Right atrium auricular region (tissue), 2 donors: Measurements from ENCODE around the gene FANCE. TPM values are rescaled to one million over a fixed set of nuclear protein-coding genes. Genes with fewer than 3 reads are reported as not detected.

ENCODE experiments used
- DNase-seq: peaks from one replicate; pipeline ENCODE4 v3.0.0-alpha.2; 2019; ENCODE audit warnings: low spot score
- H3K27ac ChIP-seq, 2 donors: fragments of 200-600 bp; sonication (generic); 1 replicate in 1 of 2; 2 replicates in 1 of 2; pipeline ENCODE4 v1.5.1; 2016 to 2019
- H3K27me3 ChIP-seq, 2 donors: fragments of 200-600 bp; sonication (generic); one replicate each; pipeline versions ENCODE4 v1.5.1 to v1.6.0; 2017 to 2019
- H3K36me3 ChIP-seq: fragments of 200-600 bp; sonication (generic); one replicate; pipeline ENCODE4 v1.5.1; 2016
- H3K4me1 ChIP-seq, 2 donors: fragments of 200-600 bp; sonication (generic); one replicate each; pipeline versions ENCODE4 v1.5.1 to v1.6.0; 2017 to 2019
- H3K4me3 ChIP-seq, 2 donors: fragments of 200-600 bp; sonication (generic); 1 replicate in 1 of 2; 2 replicates in 1 of 2; pipeline ENCODE4 v1.5.1; 2017 to 2019; ENCODE audit warnings: mild to moderate bottlenecking in 1 of 2, moderate library complexity in 1 of 2
- H3K9me3 ChIP-seq, 2 donors: fragments of 200-600 bp; sonication (generic); one replicate each; pipeline ENCODE4 v1.5.1; 2019
- CTCF ChIP-seq, 2 donors: fragments of 200-600 bp; sonication (generic); IDR thresholded peaks; one replicate each; pipeline ENCODE4 v1.5.1; 2019; ENCODE audit warnings: antibody characterized with exemption in 2 of 2
- total RNA-seq, 2 donors: library from RNA; depleted of rRNA; stranded (reverse); fragments of >200 nt; gene quantifications; one replicate each; pipeline ENCODE4 v1.1.0, GENCODE V29; 2016

The FANCE gene
- total RNA-seq, 2 donors from 2014 or later = 3.4 to 3.5 TPM

GRCh38 chr6:35490821-35491557 is 38.9 kb downstream of the FANCE start:
- Histone ChIP-seq H3K36me3 (no peaks in the 10 kb centered on the region), H3K4me1 (peaks cover 0 to 94% of the 10 kb centered on the region in 2 donors), H3K9me3 (no peaks in the 10 kb centered on the region)

GRCh38 chr6:35491558-35492257 is 39.6 kb downstream of the FANCE start:
- DNase-seq = no peak
- H3K36me3 ChIP-seq = no peaks in the 10 kb centered on the region
- H3K4me3 ChIP-seq = no peak overlapping the region
- peaks cover 0 to 87% of the 10 kb centered on the region in 2 donors for H3K4me1 ChIP-seq
- H3K27me3 ChIP-seq = no peaks in the 10 kb centered on the region
- H3K9me3 ChIP-seq = no peaks in the 10 kb centered on the region
- H3K27ac ChIP-seq = peak overlapping the region; percentile 83 to 89
- no peak for TF ChIP-seq CTCF (IDR thresholded peaks at IDR 0.05)

More at GRCh38 chr6:35490821-35491557, 38.9 kb downstream of the FANCE start:
- peak overlapping the region in 1 of 2 donors; percentile 43 for H3K4me3 ChIP-seq
- no peak for TF ChIP-seq CTCF (IDR thresholded peaks at IDR 0.05)
- peak overlapping the region; percentile 83 to 89 for H3K27ac ChIP-seq
- no peak for DNase-seq
- H3K27me3 ChIP-seq = no peaks in the 10 kb centered on the region

- Histone ChIP-seq H3K9me3 (no peaks in the 10 kb centered on the region), H3K36me3 (no peaks in the 10 kb centered on the region), H3K27me3 (no peaks in the 10 kb centered on the region), H3K27ac (peak overlapping the region; percentile 83 to 89), H3K4me1 (peaks cover 0 to 82% of the 10 kb centered on the region in 2 donors), H3K4me3 (no peak overlapping the region)
- TF ChIP-seq CTCF (IDR thresholded peaks at IDR 0.05) = no peak
- DNase-seq = no peak
Observed at GRCh38 chr6:35492258-35492973, 40.3 kb downstream of the FANCE start.

- no peaks in the 10 kb centered on the region for H3K9me3 ChIP-seq
- H3K4me1 ChIP-seq = peaks cover 0 to 83% of the 10 kb centered on the region in 2 donors
- no peak for DNase-seq
- no peak for TF ChIP-seq CTCF (IDR thresholded peaks at IDR 0.05)
- no peaks in the 10 kb centered on the region for H3K27me3 ChIP-seq
- H3K4me3 ChIP-seq = no peak overlapping the region
- H3K36me3 ChIP-seq = no peaks in the 10 kb centered on the region
- peak overlapping the region in 1 of 2 donors; percentile 89 for H3K27ac ChIP-seq
Observed at GRCh38 chr6:35492974-35493284, 40.8 kb downstream of the FANCE start.

GRCh38 chr6:35493307-35493983 is 41.3 kb downstream of the FANCE start:
- TF ChIP-seq CTCF (IDR thresholded peaks at IDR 0.05) = no peak
- Histone ChIP-seq H3K36me3 (no peaks in the 10 kb centered on the region), H3K27ac (peak overlapping the region in 1 of 2 donors; percentile 55), H3K9me3 (no peaks in the 10 kb centered on the region), H3K4me3 (no peak overlapping the region), H3K4me1 (peaks cover 0 to 83% of the 10 kb centered on the region in 2 donors), H3K27me3 (no peaks in the 10 kb centered on the region)
- no peak for DNase-seq
